WTC11 (cell line): Measurements from ENCODE around the gene PRLR. TPM values are rescaled to one million over a fixed set of nuclear protein-coding genes. Genes with fewer than 3 reads are reported as not detected.
A peak's percentile ranks its signal among the peaks of the same experiment; 100 is the strongest.
"Not testable (repeated sequence)": the region's sequence is repeated elsewhere in the genome, so short reads cannot be mapped to it uniquely, and the experiment has no call there.

Experiments
- ATAC-seq: fragments of 200-7000 bp; cut with Tn5 transposase; 2 replicates; pipeline ENCODE4 v1.10.0; 2021; ENCODE audit warnings: mild to moderate bottlenecking, moderate library complexity
- CTCF ChIA-PET: fragments of 300-600 bp; sonication (Branson Sonifier 250); formaldehyde crosslinking; loops from one replicate; lab custom pipeline; 2021; ENCODE audit warnings: antibody characterized with exemption; lab: Charles Lee
- POLR2A ChIA-PET: fragments of 350-600 bp; sonication (Branson Sonifier 250); formaldehyde crosslinking; loops from one replicate; lab custom pipeline; 2021; ENCODE audit warnings: antibody characterized with exemption; lab: Charles Lee
- DNase-seq: peaks from one replicate; pipeline ENCODE4 v3.0.0; 2021; ENCODE audit warnings: low spot score
- H3K27ac Mint-ChIP-seq: 2 replicates; pipeline ENCODE4 v1.8.0; 2021; ENCODE audit warnings: mixed read lengths
- H3K27me3 Mint-ChIP-seq: 2 replicates; pipeline ENCODE4 v1.8.0; 2021; ENCODE audit warnings: low read depth, mild to moderate bottlenecking, moderate library complexity, mixed read lengths
- H3K36me3 Mint-ChIP-seq: 2 replicates; pipeline ENCODE4 v1.8.0; 2021; ENCODE audit warnings: mixed read lengths
- H3K4me1 Mint-ChIP-seq: 2 replicates; pipeline ENCODE4 v1.8.0; 2022; ENCODE audit warnings: mixed read lengths
- H3K4me3 Mint-ChIP-seq: 2 replicates; pipeline ENCODE4 v1.8.0; 2021; ENCODE audit warnings: mild to moderate bottlenecking, moderate library complexity, mixed read lengths
- H3K9me3 Mint-ChIP-seq: 2 replicates; pipeline ENCODE4 v1.8.0; 2021; ENCODE audit warnings: mixed read lengths
- CTCF ChIP-seq: fragments of 200-600 bp; IDR thresholded peaks from 2 replicates; pipeline ENCODE4 v1.8.0; 2022; ENCODE audit warnings: antibody characterized with exemption
- ERG ChIP-seq: fragments of 250-450 bp; sonication (Bioruptor Pico); IDR thresholded peaks from 2 replicates; pipeline ENCODE4 v1.8.0; 2021; ENCODE audit warnings: mild to moderate bottlenecking
- FOXJ3 ChIP-seq: sonication (generic); formaldehyde crosslinking; IDR thresholded peaks from 2 replicates; pipeline ENCODE4 v1.9.0; 2021; ENCODE audit warnings: missing genetic modification reagents, mild to moderate bottlenecking, borderline replicate concordance
- FOXK1 ChIP-seq: sonication (generic); formaldehyde crosslinking; IDR thresholded peaks from 2 replicates; pipeline ENCODE4 v1.8.0; 2022; ENCODE audit warnings: mild to moderate bottlenecking, moderate library complexity, missing genetic modification reagents
- GRHL2 ChIP-seq: fragments of 250-450 bp; sonication (Bioruptor Pico); IDR thresholded peaks from 2 replicates; pipeline ENCODE4 v1.8.0; 2022; ENCODE audit warnings: mild to moderate bottlenecking, moderate library complexity; ENCODE audit not compliant: insufficient replicate concordance, severe bottlenecking
- GTF2I ChIP-seq: fragments of 250-450 bp; sonication (Bioruptor Pico); conservative IDR thresholded peaks from 2 replicates; pipeline ENCODE4 v1.4.0; 2021; ENCODE audit warnings: mild to moderate bottlenecking
- HMGA2 ChIP-seq: fragments of 250-450 bp; sonication (Bioruptor Pico); IDR thresholded peaks from 2 replicates; pipeline ENCODE4 v1.4.0; 2021; ENCODE audit warnings: mild to moderate bottlenecking, moderate library complexity
- HMGXB4 ChIP-seq: sonication (generic); formaldehyde crosslinking; IDR thresholded peaks from 2 replicates; pipeline ENCODE4 v1.8.1; 2023; ENCODE audit warnings: mild to moderate bottlenecking, moderate library complexity, missing genetic modification reagents
- NR3C1 ChIP-seq: sonication (generic); formaldehyde crosslinking; conservative IDR thresholded peaks from 2 replicates; pipeline ENCODE4 v1.8.1; 2023; ENCODE audit warnings: low read depth, mild to moderate bottlenecking, missing genetic modification reagents
- TCF7 ChIP-seq: sonication (generic); formaldehyde crosslinking; IDR thresholded peaks from 2 replicates; pipeline ENCODE4 v1.8.0; 2022; ENCODE audit warnings: mild to moderate bottlenecking, low read depth, missing genetic modification reagents, moderate library complexity
- ZNF121 ChIP-seq: sonication (generic); formaldehyde crosslinking; IDR thresholded peaks from 2 replicates; pipeline ENCODE4 v1.8.0; 2023; ENCODE audit warnings: missing genetic modification reagents
- ZNF219 ChIP-seq: sonication (generic); formaldehyde crosslinking; IDR thresholded peaks from 2 replicates; pipeline ENCODE4 v1.8.0; 2023; ENCODE audit warnings: missing genetic modification reagents, mild to moderate bottlenecking, borderline replicate concordance
- ZNF317 ChIP-seq: sonication (generic); formaldehyde crosslinking; IDR thresholded peaks from 2 replicates; pipeline ENCODE4 v1.8.1; 2023; ENCODE audit warnings: low read depth, mild to moderate bottlenecking, moderate library complexity, missing genetic modification reagents, borderline replicate concordance
- ZNF423 ChIP-seq: fragments of 250-450 bp; sonication (Bioruptor Pico); IDR thresholded peaks from 2 replicates; pipeline ENCODE4 v2.1.2; 2022; ENCODE audit warnings: mild to moderate bottlenecking, moderate library complexity
- total RNA-seq: library from RNA; stranded (reverse); gene quantifications from 3 replicates; pipeline ENCODE4 v1.2.3, GENCODE V29; 2021
- TF ChIP-seq, protein P1 (sequence below): sonication (generic); formaldehyde crosslinking; IDR thresholded peaks from 2 replicates; pipeline ENCODE4 v1.8.0; 2023; ENCODE audit warnings: mild to moderate bottlenecking, missing genetic modification reagents

Gene PRLR
- total RNA-seq, 1 experiment from 2014 or later: 3.2 TPM

- H3K27ac Mint-ChIP-seq: no peak overlapping the region; the same call in 1 of the 2 replicates
These were observed 42.2 kb downstream of the PRLR start for GRCh38 chr5:35188031-35188457.

GRCh38 chr5:35187621-35188020 lies 42.7 kb downstream of the PRLR start:
- peak; percentile 77 for ATAC-seq
- H3K27me3 Mint-ChIP-seq, H3K4me3 Mint-ChIP-seq, H3K27ac Mint-ChIP-seq, H3K9me3 Mint-ChIP-seq, POLR2A ChIA-PET, DNase-seq, H3K36me3 Mint-ChIP-seq: not testable (repeated sequence)
- CTCF ChIA-PET: interaction anchor here (1.1 to 1.3 kb wide), 3 partner anchors 184 to 411 kb away, joined by 3 to 7 read pairs (median 3); no protein-coding TSS in a partner anchor
- peaks cover 19% of the 10 kb centered on the region for H3K4me1 Mint-ChIP-seq

More at GRCh38 chr5:35188031-35188457, 42.2 kb downstream of the PRLR start:
- TF ChIP-seq ZNF423 (CRISPR knock-in tag) (no peak), HMGA2 (CRISPR knock-in tag) (no peak), TCF7 (no peak), FOXK1 (CRISPR knock-in tag) (no peak), GTF2I (no peak), HMGXB4 (no peak), ZNF317 (CRISPR knock-in tag) (no peak), ERG (CRISPR knock-in tag) (no peak)
- DNase-seq (no peak), ATAC-seq (peak; percentile 19)
- CTCF ChIA-PET: interaction anchor here (1.1 to 1.3 kb wide), 3 partner anchors 185 to 411 kb away, joined by 3 to 7 read pairs (median 3); no protein-coding TSS in a partner anchor
- POLR2A ChIA-PET: no interaction called here
- Mint-ChIP-seq H3K36me3 (no peaks in the 10 kb centered on the region), H3K27me3 (no peaks in the 10 kb centered on the region), H3K4me1 (peaks cover 15% of the 10 kb centered on the region), H3K9me3 (0 out of 2 replicates have a peak, but pooled peaks cover 2% of the 10 kb centered on the region), H3K4me3 (no peak overlapping the region)

DNA sequence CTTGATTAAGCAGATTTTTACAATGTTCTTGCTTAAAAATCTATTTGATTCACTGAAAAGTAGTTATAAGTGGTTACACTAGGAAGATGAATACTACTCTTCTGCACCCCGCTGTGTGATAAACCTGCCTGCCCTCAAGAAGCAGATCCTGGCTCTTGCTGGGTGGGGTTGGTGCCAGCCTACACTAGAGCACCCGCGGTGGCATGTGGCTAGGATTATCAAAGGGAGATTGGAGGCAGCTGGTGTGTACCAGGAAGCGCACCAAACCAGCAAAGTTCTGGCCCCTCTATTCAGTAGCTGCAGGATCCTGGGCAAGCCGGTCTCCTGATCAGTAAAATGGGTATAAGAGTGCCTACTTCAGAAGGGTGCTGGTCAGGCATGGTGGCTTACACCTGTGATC lies 43.5 kb downstream of the PRLR start:
- no peaks in the 10 kb centered on the region for H3K27me3 Mint-ChIP-seq
- no peak overlapping the region for H3K4me3 Mint-ChIP-seq
- DNase-seq (no peak), ATAC-seq (no peak)
- POLR2A ChIA-PET: no interaction called here
- H3K27ac Mint-ChIP-seq: no peak overlapping the region
- peaks cover 19% of the 10 kb centered on the region for H3K4me1 Mint-ChIP-seq
- CTCF ChIA-PET: interaction anchor here (0.6 to 0.8 kb wide), 2 partner anchors 13 to 145 kb away, joined by 3 read pairs; no protein-coding TSS in a partner anchor
- H3K9me3 Mint-ChIP-seq: no peaks in the 10 kb centered on the region
- no peaks in the 10 kb centered on the region for H3K36me3 Mint-ChIP-seq
- TF ChIP-seq ZNF121 (no peak), CTCF (no peak), FOXJ3 (no peak), ZNF219 (no peak), NR3C1 (no peak), GRHL2 (CRISPR knock-in tag) (no peak)
- TF ChIP-seq, protein P1, sequence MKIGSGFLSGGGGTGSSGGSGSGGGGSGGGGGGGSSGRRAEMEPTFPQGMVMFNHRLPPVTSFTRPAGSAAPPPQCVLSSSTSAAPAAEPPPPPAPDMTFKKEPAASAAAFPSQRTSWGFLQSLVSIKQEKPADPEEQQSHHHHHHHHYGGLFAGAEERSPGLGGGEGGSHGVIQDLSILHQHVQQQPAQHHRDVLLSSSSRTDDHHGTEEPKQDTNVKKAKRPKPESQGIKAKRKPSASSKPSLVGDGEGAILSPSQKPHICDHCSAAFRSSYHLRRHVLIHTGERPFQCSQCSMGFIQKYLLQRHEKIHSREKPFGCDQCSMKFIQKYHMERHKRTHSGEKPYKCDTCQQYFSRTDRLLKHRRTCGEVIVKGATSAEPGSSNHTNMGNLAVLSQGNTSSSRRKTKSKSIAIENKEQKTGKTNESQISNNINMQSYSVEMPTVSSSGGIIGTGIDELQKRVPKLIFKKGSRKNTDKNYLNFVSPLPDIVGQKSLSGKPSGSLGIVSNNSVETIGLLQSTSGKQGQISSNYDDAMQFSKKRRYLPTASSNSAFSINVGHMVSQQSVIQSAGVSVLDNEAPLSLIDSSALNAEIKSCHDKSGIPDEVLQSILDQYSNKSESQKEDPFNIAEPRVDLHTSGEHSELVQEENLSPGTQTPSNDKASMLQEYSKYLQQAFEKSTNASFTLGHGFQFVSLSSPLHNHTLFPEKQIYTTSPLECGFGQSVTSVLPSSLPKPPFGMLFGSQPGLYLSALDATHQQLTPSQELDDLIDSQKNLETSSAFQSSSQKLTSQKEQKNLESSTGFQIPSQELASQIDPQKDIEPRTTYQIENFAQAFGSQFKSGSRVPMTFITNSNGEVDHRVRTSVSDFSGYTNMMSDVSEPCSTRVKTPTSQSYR (CRISPR knock-in tag): no peak
